K562 (cell line): ENCODE measurements around the gene ZNF778. TPM values are rescaled to one million over a fixed set of nuclear protein-coding genes. Genes with fewer than 3 reads are reported as not detected.
A peak's percentile ranks its signal among the peaks of the same experiment; 100 is the strongest.

Source experiments
- ATAC-seq: fragments of 200-7000 bp; cut with Tn5 transposase; 3 replicates; pipeline ENCODE4 v1.9.1; 2020; ENCODE audit warnings: moderate library complexity
- BruUV-seq: library from RNA; stranded (reverse); fragments of 400-500 nt; replicated peaks from 2 replicates; lab custom pipeline; 2021; lab: Mats Ljungman, UMichigan
- CTCF ChIA-PET: fragments of 300-600 bp; formaldehyde crosslinking; extraction: SDS; loops from one replicate; lab custom pipeline; 2021; ENCODE audit warnings: low intra/inter-chr PET ratio; lab: Yijun Ruan, JAX
- POLR2A ChIA-PET: fragments of 300-600, 350-650 bp; sonication (Branson Sonifier 250); formaldehyde crosslinking; extraction: SDS; loops from one replicate; lab custom pipeline; 2021; ENCODE audit warnings: antibody characterized with exemption, inconsistent platforms; lab: Yijun Ruan, JAX
- DNase-seq, 4 experiments: peaks; one replicate each; pipeline versions ENCODE4 v3.0.0 to v3.0.0-alpha.2; 2011 to 2018; ENCODE audit warnings: low spot score in 3 of 4, mixed read lengths in 3 of 4; ENCODE audit errors: extremely low read depth in 1 of 4
- FAIRE-seq: peaks from 2 replicates; lab custom pipeline; 2011; peaks lifted over from hg19 to GRCh38; lab: Jason Lieb, UNC
- H2AFZ ChIP-seq: 2 replicates; pipeline ENCODE4 v1.6.0; 2011; ENCODE audit warnings: low read depth, low read length, control low read depth, inconsistent platforms
- H3K27ac ChIP-seq: fragments of 200-600 bp; 3 replicates; pipeline ENCODE4 v1.8.0; 2011; ENCODE audit warnings: low read depth, mild to moderate bottlenecking, control low read depth, inconsistent platforms, low read length, moderate library complexity, mixed read lengths; ENCODE audit errors: extremely low read depth
- H3K27me3 ChIP-seq, 2 experiments: fragments of 300-600 bp in 1 of 2; 2 replicates in 1 of 2; 3 replicates in 1 of 2; pipeline versions ENCODE4 v1.6.0 to v1.8.0; 2011; ENCODE audit warnings: inconsistent platforms in 2 of 2, low read length in 2 of 2, mild to moderate bottlenecking in 1 of 2, mixed read lengths in 1 of 2, moderate library complexity in 1 of 2; ENCODE audit not compliant: control insufficient read depth in 2 of 2, insufficient read depth in 2 of 2
- H3K36me3 ChIP-seq: fragments of 300-600 bp; 3 replicates; pipeline ENCODE4 v1.8.0; 2011; ENCODE audit warnings: mild to moderate bottlenecking, low read length, inconsistent platforms; ENCODE audit not compliant: control insufficient read depth, insufficient read depth
- H3K4me1 ChIP-seq, 2 experiments: fragments of 200-600 bp in 1 of 2; replicated peaks in 1 of 2; 2 replicates in 1 of 2; 3 replicates in 1 of 2; pipeline versions ENCODE4 v1.5.1 to v1.8.0; 2011; ENCODE audit warnings: inconsistent platforms in 2 of 2, low read length in 2 of 2, mild to moderate bottlenecking in 1 of 2, mixed read lengths in 1 of 2, moderate library complexity in 1 of 2; ENCODE audit not compliant: control insufficient read depth in 2 of 2, insufficient read depth in 2 of 2
- H3K4me2 ChIP-seq: 2 replicates; pipeline ENCODE4 v1.6.1; 2011; ENCODE audit warnings: low read length, control low read depth, inconsistent platforms, mixed read lengths; ENCODE audit not compliant: insufficient read depth
- H3K4me3 ChIP-seq: fragments of 200-600 bp; sonication (generic), shearing (Covaris generic); 2 replicates; pipeline ENCODE4 v1.5.1; 2016; ENCODE audit warnings: control low read depth, inconsistent platforms
- H3K79me2 ChIP-seq: fragments of 200-600 bp; 3 replicates; pipeline ENCODE4 v1.8.0; 2011; ENCODE audit warnings: low read length, inconsistent platforms; ENCODE audit not compliant: control insufficient read depth, insufficient read depth
- H3K9ac ChIP-seq, 2 experiments: 2 replicates each; pipeline versions ENCODE4 v1.6.0 to v1.6.1; 2011; ENCODE audit warnings: low read depth in 2 of 2, low read length in 2 of 2, control low read depth in 1 of 2, inconsistent platforms in 1 of 2, mild to moderate bottlenecking in 1 of 2, mixed read lengths in 1 of 2; ENCODE audit not compliant: insufficient read depth in 1 of 2
- H3K9me1 ChIP-seq: one replicate; pipeline ENCODE4 v1.6.0; 2011; ENCODE audit warnings: inconsistent platforms, mild to moderate bottlenecking, low read length, moderate library complexity; ENCODE audit not compliant: control insufficient read depth, insufficient read depth
- H3K9me3 ChIP-seq: replicated peaks from 2 replicates; pipeline ENCODE4 v1.5.1; 2011; ENCODE audit warnings: low read depth, low read length, inconsistent platforms; ENCODE audit not compliant: control insufficient read depth, insufficient read depth
- H4K20me1 ChIP-seq: replicated peaks from 2 replicates; pipeline ENCODE4 v1.6.1; 2011; ENCODE audit warnings: low read length, inconsistent platforms, mixed read lengths; ENCODE audit not compliant: control insufficient read depth, insufficient read depth
- ATF7 ChIP-seq: fragments of 450-650 bp; IDR thresholded peaks from 2 replicates; pipeline ENCODE4 v1.7.1; 2014; ENCODE audit warnings: mild to moderate bottlenecking, moderate library complexity
- BCOR ChIP-seq: fragments of 450-650 bp; IDR thresholded peaks from 2 replicates; pipeline ENCODE4 v1.6.1; 2016
- CHD2 ChIP-seq: IDR thresholded peaks from 2 replicates; pipeline ENCODE4 v1.6.1; 2011; ENCODE audit warnings: low read depth, low read length
- ESRRA ChIP-seq: fragments of 450-650 bp; IDR thresholded peaks from 2 replicates; pipeline ENCODE4 v1.6.1; 2014; ENCODE audit warnings: low read depth, mild to moderate bottlenecking, moderate library complexity, borderline replicate concordance
- KHSRP ChIP-seq: fragments of 450-650 bp; IDR thresholded peaks from 2 replicates; pipeline ENCODE4 v1.6.1; 2017
- NRF1 ChIP-seq, 2 experiments: fragments of 450-650 bp; IDR thresholded peaks in 1 of 2; conservative IDR thresholded peaks in 1 of 2; 2 replicates each; pipeline ENCODE4 v1.6.1; 2014; ENCODE audit warnings: mild to moderate bottlenecking in 2 of 2
- PHB ChIP-seq: fragments of 250-450 bp; sonication (Bioruptor Pico); IDR thresholded peaks from 2 replicates; pipeline ENCODE4 v1.5.0; 2021
- RFX5 ChIP-seq: IDR thresholded peaks from 2 replicates; pipeline ENCODE4 v1.6.1; 2011; ENCODE audit warnings: low read depth, mild to moderate bottlenecking, improper control_type of control experiment, low read length
- SAFB ChIP-seq: fragments of 200-400 bp; formaldehyde crosslinking; IDR thresholded peaks from 2 replicates; pipeline ENCODE4 v1.6.1; 2017; ENCODE audit warnings: low read depth, low read length, borderline replicate concordance
- SOX6 ChIP-seq: fragments of 450-650 bp; IDR thresholded peaks from 2 replicates; pipeline ENCODE4 v1.6.1; 2014; ENCODE audit warnings: mild to moderate bottlenecking
- ZBTB7A ChIP-seq: IDR thresholded peaks from 2 replicates; pipeline ENCODE4 v1.6.1; 2011; ENCODE audit warnings: low read depth, mild to moderate bottlenecking, low read length, moderate library complexity, borderline replicate concordance; ENCODE audit not compliant: control insufficient read depth
- ZHX1 ChIP-seq: fragments of 150-350 bp; conservative IDR thresholded peaks from 2 replicates; pipeline ENCODE4 v1.6.1; 2014; ENCODE audit warnings: low read length
- ZNF263 ChIP-seq: sonication (generic); formaldehyde crosslinking; IDR thresholded peaks from 2 replicates; pipeline ENCODE4 v1.8.0; 2022; ENCODE audit warnings: mild to moderate bottlenecking, missing genetic modification reagents, borderline replicate concordance
- WGBS: fragments of 100-300 bp; shearing (Covaris generic); methylation state at CpG from one replicate; pipeline ENCODE4 v1.1.6; 2016; ENCODE audit warnings: low coverage, mixed read lengths; ENCODE audit not compliant: insufficient coverage; ENCODE audit errors: missing lambda C conversion rate; 5-methylcytosine and 5-hydroxymethylcytosine counted together
- in situ Hi-C: fragments of 300-500 bp; cut with MboI; formaldehyde crosslinking; loops from 4 replicates; pipeline ENCODE4 v1.15.0; 2018; ENCODE audit warnings: inconsistent platforms, mixed read lengths
- intact Hi-C: fragments of 100-400 bp; cut with micrococcal nuclease; formaldehyde crosslinking; loops from 2 replicates; pipeline ENCODE4 v1.14.2; 2022
- polyA plus RNA-seq, 8 experiments: library from polyadenylated mRNA; depleted of rRNA in 4 of 8; stranded (reverse) in 5 of 8; unstranded in 3 of 8; fragments of >200 nt; fragmentation: Nextera tagmentation in 2 of 8; fragmentation: Illumina TruSeq in 1 of 8; extraction: Ambion mirVana in 2 of 8; extraction: Trizol in 1 of 8; gene quantifications; 2 replicates each; pipeline versions ENCODE4 v1.2.1 to v1.2.3, GENCODE V29; 2011 to 2014; ENCODE audit warnings: inconsistent platforms in 1 of 8, missing spikeins in 1 of 8
- total RNA-seq, 7 experiments: library from RNA; depleted of rRNA in 6 of 7; stranded (reverse); fragments of >200 nt in 6 of 7; fragmentation: Illumina TruSeq in 2 of 7; extraction: Trizol in 2 of 7; gene quantifications; 2 replicates each; pipeline versions ENCODE4 v1.2.1 to v1.2.3, GENCODE V29; 2011 to 2021; ENCODE audit warnings: low replicate concordance in 1 of 7
- TF ChIP-seq, protein P1 (sequence below): fragments of 450-650 bp; IDR thresholded peaks from 2 replicates; pipeline ENCODE4 v1.6.1; 2016
- TF ChIP-seq, protein P2 (sequence below): fragments of 250-450 bp; sonication (Bioruptor Pico); IDR thresholded peaks from 2 replicates; pipeline ENCODE4 v1.8.0; 2021; ENCODE audit warnings: moderate library complexity, mild to moderate bottlenecking, inconsistent platforms
- TF ChIP-seq, protein P3 (sequence below): IDR thresholded peaks from 2 replicates; pipeline ENCODE4 v1.6.1; 2012; ENCODE audit warnings: low read depth, low read length, improper control_type of control experiment, borderline replicate concordance

The ZNF778 gene
- total and polyA plus RNA-seq, 9 of the 15 experiments (the other 6 are each of a cell fraction or from before 2014, with no cell fraction given) = 0.70 to 60.6 (median 7.5) TPM

DNA sequence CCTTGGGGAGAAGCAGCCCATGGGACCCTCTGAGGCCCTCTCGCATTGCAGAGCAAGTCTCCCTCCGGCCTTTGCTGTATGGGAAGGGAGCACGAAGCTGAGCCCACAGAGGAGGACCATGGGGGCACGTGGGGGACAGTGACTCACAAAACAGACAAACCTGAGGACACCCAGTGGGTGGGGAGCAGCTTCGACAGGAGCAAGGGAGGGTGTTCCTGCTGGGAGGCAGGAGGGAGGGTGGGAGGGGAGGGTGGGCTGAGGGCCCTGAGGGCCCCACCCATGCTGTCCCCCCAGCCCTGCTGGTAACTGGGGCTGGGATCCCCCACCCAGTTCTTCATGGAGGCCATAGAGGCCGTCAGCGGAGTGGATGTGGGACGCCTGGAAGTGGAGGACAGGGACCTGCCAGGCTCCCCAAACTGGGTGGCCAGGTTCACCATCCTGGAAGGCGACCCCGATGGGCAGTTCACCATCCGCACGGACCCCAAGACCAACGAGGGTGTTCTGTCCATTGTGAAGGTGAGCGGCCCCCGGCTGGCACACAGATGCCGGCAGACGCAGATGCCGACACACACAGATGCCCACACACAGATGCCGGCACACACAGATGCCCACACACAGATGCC is 29.6 kb upstream of the ZNF778 start:
- FAIRE-seq = no peak
- peaks cover 3% of the 10 kb centered on the region for H3K9me1 ChIP-seq
- ChIA-PET CTCF (no interaction called here), POLR2A (interaction anchor here (0.6 to 0.9 kb wide), 3 partner anchors 10 to 358 kb away, joined by 4 to 6 read pairs (median 5); no protein-coding TSS in a partner anchor)
- H3K4me1 ChIP-seq = peaks cover 0 to 55% of the 10 kb centered on the region in 2 experiments; a peak in 4 of 5 replicates
- no peaks in the 10 kb centered on the region; the same call in 1 of the 2 replicates for H4K20me1 ChIP-seq
- H3K9ac ChIP-seq = no peak overlapping the region
- WGBS = 41% methylated on average over 17 of the region's 19 CpGs
- no peak overlapping the region for H3K4me2 ChIP-seq
- no peaks in the 10 kb centered on the region for H3K36me3 ChIP-seq
- intact Hi-C loops (no loop called here), in situ Hi-C loops (no loop called here)
- H3K9me3 ChIP-seq = no peaks in the 10 kb centered on the region
- no peaks in the 10 kb centered on the region for H3K79me2 ChIP-seq
- peak; percentile 17 for ATAC-seq
- H3K27ac ChIP-seq = peak overlapping the region; percentile 30; the same call in 1 of the 3 replicates
- peaks cover 0 to 22% of the 10 kb centered on the region in 2 experiments; a peak in 2 of 5 replicates for H3K27me3 ChIP-seq
- no TSS peak for BruUV-seq
- H2AFZ ChIP-seq = no peak overlapping the region
- peak in 1 of 4 experiments; percentile 32 for DNase-seq
- no peak overlapping the region for H3K4me3 ChIP-seq
- no peak for TF ChIP-seq NRF1 (conservative IDR thresholded peaks at IDR 0.05 in 1 of 2, IDR thresholded peaks at IDR 0.05 in 1 of 2)
- no peak for TF ChIP-seq CHD2
- TF ChIP-seq, protein P1, sequence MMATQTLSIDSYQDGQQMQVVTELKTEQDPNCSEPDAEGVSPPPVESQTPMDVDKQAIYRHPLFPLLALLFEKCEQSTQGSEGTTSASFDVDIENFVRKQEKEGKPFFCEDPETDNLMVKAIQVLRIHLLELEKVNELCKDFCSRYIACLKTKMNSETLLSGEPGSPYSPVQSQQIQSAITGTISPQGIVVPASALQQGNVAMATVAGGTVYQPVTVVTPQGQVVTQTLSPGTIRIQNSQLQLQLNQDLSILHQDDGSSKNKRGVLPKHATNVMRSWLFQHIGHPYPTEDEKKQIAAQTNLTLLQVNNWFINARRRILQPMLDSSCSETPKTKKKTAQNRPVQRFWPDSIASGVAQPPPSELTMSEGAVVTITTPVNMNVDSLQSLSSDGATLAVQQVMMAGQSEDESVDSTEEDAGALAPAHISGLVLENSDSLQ = no peak
- no peak for TF ChIP-seq ESRRA
- no peak for TF ChIP-seq KHSRP
- TF ChIP-seq, protein P2, sequence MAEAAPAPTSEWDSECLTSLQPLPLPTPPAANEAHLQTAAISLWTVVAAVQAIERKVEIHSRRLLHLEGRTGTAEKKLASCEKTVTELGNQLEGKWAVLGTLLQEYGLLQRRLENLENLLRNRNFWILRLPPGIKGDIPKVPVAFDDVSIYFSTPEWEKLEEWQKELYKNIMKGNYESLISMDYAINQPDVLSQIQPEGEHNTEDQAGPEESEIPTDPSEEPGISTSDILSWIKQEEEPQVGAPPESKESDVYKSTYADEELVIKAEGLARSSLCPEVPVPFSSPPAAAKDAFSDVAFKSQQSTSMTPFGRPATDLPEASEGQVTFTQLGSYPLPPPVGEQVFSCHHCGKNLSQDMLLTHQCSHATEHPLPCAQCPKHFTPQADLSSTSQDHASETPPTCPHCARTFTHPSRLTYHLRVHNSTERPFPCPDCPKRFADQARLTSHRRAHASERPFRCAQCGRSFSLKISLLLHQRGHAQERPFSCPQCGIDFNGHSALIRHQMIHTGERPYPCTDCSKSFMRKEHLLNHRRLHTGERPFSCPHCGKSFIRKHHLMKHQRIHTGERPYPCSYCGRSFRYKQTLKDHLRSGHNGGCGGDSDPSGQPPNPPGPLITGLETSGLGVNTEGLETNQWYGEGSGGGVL (CRISPR knock-in tag) = no peak
- TF ChIP-seq, protein P3, sequence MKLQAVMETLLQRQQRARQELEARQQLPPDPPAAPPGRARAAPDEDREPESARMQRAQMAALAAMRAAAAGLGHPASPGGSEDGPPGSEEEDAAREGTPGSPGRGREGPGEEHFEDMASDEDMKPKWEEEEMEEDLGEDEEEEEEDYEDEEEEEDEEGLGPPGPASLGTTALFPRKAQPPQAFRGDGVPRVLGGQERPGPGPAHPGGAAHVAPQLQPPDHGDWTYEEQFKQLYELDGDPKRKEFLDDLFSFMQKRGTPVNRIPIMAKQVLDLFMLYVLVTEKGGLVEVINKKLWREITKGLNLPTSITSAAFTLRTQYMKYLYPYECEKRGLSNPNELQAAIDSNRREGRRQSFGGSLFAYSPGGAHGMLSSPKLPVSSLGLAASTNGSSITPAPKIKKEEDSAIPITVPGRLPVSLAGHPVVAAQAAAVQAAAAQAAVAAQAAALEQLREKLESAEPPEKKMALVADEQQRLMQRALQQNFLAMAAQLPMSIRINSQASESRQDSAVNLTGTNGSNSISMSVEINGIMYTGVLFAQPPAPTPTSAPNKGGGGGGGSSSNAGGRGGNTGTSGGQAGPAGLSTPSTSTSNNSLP = no peak
- no peak for TF ChIP-seq RFX5
- no peak for TF ChIP-seq PHB (CRISPR knock-in tag)
- no peak for TF ChIP-seq ATF7
- TF ChIP-seq BCOR = no peak
- no peak for TF ChIP-seq ZHX1
- TF ChIP-seq ZBTB7A = peak; percentile 52; the same call in 1 of the 2 replicates
- peak; percentile 82 for TF ChIP-seq ZNF263 (CRISPR knock-in tag)
- TF ChIP-seq SOX6 = no peak
- TF ChIP-seq SAFB = peak; percentile 39; the same call in 1 of the 2 replicates
